Measurements from ENCODE around the gene TSHZ1.

The TSHZ1 gene

DNA sequence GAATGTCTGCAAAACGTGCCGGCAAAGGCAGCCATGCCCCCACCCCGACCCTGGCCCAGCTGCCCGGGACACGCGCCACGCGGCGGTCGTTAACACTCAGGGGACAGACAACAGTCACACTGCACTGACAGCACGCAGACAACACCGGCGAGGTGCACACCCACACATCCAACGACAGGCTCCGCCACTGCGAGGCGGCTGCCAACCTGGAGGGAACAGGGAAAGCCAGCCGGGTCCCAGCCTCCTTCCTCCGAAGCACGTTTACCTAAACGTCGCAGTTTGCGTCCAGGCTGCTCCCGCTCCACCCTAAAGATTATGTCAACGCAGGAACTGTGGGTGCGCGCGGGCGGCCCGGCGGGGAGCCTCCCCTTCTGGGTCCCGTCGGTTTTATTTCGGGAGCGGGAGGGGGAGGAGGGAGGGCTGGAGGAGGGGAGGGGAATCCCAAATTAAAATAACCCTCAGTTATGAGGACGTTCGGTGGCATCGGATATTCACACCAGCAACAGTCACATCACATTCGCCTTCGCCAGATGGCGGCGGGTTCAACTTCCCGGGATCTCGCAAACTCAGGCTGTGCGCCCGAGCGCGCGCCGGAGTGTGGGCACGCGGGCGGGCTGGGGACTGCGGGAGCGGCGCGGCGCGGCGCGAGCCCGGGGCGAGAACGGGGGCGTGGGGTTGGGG, 2.3 kb upstream of the TSHZ1 start:
- DNase-seq (ENCODE audit: low read depth): no peak

- DNase-seq (ENCODE audit: low read depth): no peak
These were observed 1.8 kb upstream of the TSHZ1 start for GRCh38 chr18:75208836-75209128.

DNA sequence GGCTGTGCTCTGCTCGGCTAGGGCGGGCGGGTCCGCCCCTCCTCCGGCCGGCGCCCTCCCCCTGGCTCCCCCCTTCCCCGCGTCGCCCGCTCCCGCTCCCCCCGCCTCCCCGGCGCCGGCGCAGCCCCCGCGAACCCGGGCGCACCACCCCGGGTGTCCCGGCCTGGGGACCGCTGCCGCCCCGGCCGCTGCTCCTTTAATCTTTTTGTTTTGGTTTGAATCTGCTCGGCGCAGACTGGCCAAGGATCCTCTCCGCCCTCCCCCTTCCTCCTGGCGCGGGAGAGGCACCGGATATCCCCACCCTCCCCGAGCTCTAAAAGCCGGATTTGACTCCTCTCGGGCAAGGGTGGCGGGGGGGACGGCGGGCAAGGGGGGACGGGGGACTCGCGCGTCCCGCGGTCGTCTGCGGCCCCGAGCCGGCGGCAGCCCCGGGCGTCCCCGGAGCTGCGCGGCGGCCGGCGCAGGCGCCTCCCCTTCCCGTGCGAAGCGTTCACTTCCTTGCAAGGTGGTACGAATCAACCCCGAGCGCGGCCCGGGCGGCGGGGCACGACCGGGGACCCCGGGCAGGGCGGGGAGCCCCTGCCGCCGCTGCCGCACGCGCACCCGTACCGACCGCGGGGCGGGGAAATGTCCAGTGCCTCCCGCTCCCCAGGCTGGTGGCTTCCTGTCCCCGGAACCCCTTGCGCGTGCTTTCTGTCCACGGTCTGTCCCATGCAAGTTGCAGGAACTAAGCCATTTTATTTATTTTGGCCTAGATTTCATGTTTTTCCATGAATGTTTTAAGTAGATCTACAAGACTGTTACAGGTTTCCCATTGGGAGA, 1.3 kb upstream of the TSHZ1 start, which contains the start of gene PTGR3:
TSS of gene PTGR3 (minus strand) at position 11 of the 822 bp plus-strand sequence. CDS start 81 bp downstream, outside the sequence.
- DNase-seq (ENCODE audit: low read depth): no peak

DNA sequence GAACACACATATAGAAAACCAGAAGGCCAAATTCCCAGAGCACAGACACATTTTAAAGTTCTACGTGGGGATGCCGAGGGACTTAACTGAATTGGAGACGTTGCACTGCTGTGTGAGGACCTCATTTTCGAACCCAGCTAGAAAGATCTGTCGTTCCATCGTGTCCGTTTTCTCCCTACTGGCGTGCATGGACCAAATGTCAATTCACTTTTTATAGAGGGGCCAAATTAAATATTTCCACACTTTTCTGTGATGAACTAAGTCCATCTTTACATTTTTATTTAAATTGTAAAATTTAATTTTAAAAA, 692 bp upstream of the TSHZ1 start:
- no peak for DNase-seq (ENCODE audit: low read depth)

GRCh38 chr18:75211002-75211621, 515 bp downstream of the TSHZ1 start:
- DNase-seq (ENCODE audit: low read depth): no peak

- no peak for DNase-seq (ENCODE audit: low read depth)
These were observed 992 bp downstream of the TSHZ1 start for GRCh38 chr18:75211626-75211952.

GRCh38 chr18:75211953-75212750, 1.6 kb downstream of the TSHZ1 start:
- DNase-seq (ENCODE audit: low read depth): no peak

DNA sequence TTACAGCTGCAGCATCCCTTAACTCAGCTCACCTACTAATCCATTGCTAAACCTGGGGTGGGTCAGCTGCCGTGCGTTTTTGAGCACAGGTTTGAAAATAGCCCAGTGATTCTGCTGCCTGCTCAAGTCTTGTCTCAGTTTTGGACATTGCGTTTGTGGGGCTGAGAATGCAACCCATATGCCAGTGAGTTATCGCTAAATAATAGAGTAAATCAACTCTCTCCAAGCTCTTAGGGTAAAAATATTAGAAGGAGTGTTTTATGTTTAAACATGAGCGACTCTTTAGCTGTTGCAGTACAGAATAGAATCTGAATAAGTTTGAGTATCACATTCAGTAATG, 2.1 kb downstream of the TSHZ1 start:
- no peak for DNase-seq (ENCODE audit: low read depth)

- no peak for DNase-seq (ENCODE audit: low read depth)
These were observed 3.2 kb downstream of the TSHZ1 start for GRCh38 chr18:75213611-75214331.

DNA sequence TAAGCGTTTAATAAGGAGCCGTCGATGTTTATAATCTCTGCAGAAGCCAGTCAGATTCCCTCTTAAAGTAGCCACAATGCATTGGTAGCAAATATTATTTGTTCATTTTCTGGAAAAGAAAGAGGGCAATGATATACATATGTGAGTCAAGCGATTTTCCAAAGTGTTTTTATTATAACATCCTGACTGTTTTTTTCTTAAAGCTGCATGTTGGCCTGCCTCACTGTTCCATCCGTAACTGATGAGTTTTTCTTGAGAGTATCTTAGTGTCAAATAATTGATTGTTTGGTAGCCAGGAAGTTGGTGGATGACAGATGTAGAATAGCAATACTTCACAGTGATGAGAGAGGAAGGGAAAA, 3.7 kb downstream of the TSHZ1 start:
- no peak for DNase-seq (ENCODE audit: low read depth)

GRCh38 chr18:75214766-75215510, 4.3 kb downstream of the TSHZ1 start:
- no peak for DNase-seq (ENCODE audit: low read depth)

GRCh38 chr18:75215663-75216062, 5.1 kb downstream of the TSHZ1 start:
- no peak for DNase-seq (ENCODE audit: low read depth)

GRCh38 chr18:75216212-75216910, 5.8 kb downstream of the TSHZ1 start:
- no peak for DNase-seq (ENCODE audit: low read depth)

DNA sequence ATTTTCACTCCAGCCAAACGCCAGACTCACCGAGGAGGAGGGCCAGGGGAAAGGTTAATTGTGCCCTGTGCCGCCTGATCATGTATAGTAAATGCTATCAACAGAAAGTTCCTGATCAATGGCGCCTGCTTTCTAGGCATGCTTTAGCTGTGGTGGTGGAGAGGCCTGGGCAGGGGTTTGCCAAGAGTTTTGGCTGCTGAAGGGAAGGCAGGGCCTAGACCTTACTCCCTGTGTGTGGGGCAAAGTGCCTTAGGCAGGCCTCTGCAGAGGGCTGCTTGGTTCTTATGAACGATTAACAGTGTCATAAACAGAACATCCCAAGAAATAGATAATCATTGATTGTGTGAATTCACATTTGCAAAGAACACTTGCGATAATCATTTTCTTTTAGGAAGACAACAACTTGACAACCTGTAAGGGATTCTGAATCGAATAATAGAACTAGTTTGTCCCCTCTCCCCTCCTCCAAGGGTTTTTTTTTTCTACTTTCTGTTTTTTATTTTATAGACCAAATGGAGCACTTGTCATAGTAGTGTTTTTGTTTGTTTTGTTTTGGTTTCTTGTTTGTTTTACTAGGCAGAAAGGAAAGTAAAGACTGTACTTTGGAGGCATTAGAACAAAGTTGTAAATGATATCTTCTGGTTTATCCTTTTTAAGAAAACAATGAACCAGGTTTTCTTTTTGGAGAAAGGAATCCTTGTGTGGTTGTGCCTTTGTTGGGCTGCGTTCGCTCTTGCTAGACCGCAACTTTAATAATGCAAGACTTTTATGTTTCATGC, 6.5 kb downstream of the TSHZ1 start:
- no peak for DNase-seq (ENCODE audit: low read depth)

DNA sequence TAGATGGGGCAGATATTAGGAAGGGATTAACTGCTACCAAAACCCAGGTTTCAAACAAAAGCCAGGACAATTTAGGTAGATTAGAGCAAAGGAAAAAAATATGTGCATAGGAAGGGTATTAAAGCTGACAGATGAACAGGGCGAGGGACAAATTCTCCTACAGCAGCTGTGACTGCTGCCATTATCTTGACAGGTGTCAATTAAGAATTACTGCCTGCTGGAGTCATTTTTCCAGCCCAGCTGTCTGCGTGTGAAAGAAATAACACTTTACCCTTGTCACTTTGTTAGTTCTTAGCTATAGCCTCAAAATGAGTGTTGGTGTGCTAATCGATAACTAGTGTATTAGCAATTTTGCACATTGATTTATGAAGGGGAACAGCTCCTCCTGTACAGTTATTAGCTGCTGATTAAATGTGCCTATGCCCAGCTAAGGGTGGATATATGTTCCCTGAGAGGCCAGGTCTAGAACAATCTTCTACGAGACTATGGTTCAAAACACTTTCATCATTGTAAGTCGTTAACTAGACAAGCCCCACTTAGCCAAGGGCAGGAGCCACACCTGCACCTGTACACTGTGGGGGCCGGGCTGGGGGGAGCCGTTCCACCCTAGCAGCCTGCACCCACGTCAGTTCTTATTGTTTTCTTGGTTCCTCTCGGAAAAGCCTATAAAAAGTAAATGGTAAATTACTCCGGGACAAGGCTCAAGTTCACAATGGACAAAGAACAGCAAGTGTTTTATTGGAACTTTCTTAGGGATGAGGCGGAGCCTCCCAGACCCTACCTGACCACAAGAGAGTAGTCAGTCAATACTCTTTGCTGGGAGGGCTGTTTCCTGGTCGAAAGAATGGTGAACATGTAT, 7.7 kb downstream of the TSHZ1 start:
- DNase-seq (ENCODE audit: low read depth): no peak

GRCh38 chr18:75219745-75220375, 9.3 kb downstream of the TSHZ1 start:
- no peak for DNase-seq (ENCODE audit: low read depth)

DNA sequence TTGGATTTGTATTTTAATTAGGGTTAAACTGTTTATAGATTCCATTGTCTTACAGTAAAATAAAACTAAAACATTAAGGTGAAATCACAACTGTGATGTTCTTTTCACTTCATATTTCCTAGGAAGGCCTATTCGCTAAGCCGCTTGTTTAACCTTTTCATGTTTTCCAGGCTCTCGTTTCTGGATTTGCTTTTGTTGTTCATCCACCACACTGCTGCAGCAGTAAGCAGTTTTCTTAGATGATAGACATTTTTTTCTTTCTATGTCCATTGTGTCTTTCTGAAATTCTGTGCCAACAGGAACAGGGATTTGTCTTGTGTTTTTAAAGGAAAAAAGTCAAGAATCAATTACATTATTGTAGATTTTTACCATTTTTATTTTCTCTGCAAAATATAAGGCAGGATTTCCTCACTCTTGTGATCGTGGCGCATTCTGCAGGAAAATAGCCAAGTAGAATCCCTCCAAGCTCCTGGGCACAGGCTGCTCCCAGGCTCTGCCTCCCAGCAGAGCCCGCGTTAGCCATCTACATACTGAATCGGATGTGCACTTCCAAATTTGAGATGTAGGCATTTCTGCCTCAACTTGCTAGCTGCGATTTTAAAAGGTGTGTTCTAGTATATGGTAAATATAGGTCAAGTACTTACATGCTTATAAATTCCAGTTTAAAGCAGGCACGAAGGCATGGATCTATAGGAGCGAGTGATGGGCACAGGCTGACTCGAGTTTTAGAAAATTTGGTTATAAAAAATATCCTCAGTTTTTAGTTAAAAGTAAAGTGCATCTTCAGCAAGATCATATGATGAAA, 10.2 kb downstream of the TSHZ1 start:
- DNase-seq (ENCODE audit: low read depth): no peak

DNA sequence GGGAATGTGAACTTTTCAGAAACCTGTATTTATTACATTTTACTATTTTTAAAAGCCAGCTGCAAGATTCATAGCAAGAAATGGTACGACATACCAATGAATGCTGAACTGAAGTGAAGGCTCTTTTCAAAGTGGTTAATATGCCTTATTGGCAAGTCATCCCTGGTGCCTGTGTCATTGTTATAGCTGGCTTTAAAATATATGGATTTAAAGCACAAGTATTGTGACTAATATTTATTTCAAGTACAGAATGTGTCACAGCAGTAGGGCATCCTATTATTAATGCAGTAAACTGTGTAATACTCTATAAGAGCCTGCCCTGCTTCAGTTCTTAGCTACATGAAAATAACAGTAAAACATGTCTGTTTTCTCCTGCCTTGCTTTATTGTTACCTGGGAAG, 10.8 kb downstream of the TSHZ1 start:
- no peak for DNase-seq (ENCODE audit: low read depth)

All from HS-27A (cell line).